Skin of body (tissue), 2 donors: ENCODE data around the gene STOM. TPM values are rescaled to one million over a fixed set of nuclear protein-coding genes. Genes with fewer than 3 reads are reported as not detected.
"Not testable (repeated sequence)": the region's sequence is repeated elsewhere in the genome, so short reads cannot be mapped to it uniquely, and the experiment has no call there.

Experiments used
- DNase-seq: peaks from one replicate; lab custom pipeline; 2025; lab: John Stamatoyannopoulos, UW
- total RNA-seq: library from RNA; depleted of rRNA; stranded (reverse); fragments of >200 nt; gene quantifications from one replicate; pipeline ENCODE4 v1.2.3, GENCODE V29; 2014

STOM gene
- total RNA-seq, 1 donor from 2014 or later, result 139 TPM

- DNase-seq, result no peak
Measured at GRCh38 chr9:121301881-121302286, 68.2 kb downstream of the STOM start.

- no peak for DNase-seq
Measured at GRCh38 chr9:121300283-121301119, 69.5 kb downstream of the STOM start.

DNA sequence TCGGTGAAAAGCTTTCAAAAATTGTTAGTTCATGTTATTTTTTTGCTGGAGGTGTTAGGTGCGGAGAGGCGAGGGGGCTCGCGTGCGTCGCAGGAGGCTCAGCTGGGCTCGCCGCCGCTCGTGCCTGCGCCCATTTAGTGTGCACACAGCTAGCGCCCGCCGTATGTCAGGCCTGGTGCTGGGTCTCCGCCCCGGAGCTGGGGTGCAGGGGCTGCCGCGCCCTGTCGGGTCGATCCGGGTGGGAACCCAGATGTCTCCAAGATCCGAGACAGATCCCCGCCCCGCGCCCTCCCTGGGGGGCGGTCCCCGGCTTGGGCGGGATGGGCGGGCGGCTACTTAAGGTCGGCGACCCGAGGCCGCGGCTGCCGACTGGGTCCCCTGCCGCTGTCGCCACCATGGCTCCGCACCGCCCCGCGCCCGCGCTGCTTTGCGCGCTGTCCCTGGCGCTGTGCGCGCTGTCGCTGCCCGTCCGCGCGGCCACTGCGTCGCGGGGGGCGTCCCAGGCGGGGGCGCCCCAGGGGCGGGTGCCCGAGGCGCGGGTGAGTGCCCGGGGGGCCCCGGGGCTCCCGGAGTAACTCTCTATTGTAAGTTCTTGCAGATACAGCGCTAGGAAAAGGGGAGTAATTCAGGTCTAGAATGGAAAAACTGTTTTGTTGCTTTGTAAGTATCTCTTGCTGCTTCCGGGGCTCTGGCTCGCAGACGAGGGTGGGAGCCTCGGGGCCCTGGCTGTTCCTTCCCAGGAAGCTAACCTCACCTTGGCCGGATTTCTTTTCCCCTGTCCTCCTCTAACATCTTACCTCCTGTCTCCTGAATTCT, 70.4 kb downstream of the STOM start:
- no peak for DNase-seq

- peak; percentile 69 for DNase-seq
Measured at GRCh38 chr9:121298689-121299466, 71.2 kb downstream of the STOM start.

DNA sequence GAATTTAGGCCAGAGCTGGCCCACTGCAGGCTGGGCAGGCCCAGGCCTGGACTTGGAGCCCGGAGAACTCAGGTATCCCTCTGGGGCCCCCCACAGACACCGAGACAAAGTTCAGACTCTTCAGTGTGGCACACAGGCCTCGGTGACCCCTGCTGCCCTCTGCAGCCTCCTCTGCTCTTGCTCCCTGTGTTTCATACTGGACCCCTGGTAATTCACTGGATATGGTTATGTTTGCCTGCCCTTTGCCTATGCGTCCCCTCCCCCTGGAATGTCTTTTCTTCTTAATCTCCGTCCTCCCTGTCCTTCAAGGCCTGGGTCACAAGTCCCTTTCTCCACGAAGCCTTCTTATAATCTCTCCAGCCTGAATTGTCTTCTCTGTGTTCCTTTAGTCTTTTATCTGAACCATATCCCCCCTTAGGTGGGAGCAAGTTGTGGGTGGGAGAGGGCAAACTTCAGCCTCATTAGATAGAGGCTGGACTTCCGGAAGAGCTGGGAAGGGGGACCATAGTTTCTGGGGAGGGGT, 72.0 kb downstream of the STOM start:
- no peak for DNase-seq

GRCh38 chr9:121297389-121297788, 72.7 kb downstream of the STOM start:
- no peak for DNase-seq

DNA sequence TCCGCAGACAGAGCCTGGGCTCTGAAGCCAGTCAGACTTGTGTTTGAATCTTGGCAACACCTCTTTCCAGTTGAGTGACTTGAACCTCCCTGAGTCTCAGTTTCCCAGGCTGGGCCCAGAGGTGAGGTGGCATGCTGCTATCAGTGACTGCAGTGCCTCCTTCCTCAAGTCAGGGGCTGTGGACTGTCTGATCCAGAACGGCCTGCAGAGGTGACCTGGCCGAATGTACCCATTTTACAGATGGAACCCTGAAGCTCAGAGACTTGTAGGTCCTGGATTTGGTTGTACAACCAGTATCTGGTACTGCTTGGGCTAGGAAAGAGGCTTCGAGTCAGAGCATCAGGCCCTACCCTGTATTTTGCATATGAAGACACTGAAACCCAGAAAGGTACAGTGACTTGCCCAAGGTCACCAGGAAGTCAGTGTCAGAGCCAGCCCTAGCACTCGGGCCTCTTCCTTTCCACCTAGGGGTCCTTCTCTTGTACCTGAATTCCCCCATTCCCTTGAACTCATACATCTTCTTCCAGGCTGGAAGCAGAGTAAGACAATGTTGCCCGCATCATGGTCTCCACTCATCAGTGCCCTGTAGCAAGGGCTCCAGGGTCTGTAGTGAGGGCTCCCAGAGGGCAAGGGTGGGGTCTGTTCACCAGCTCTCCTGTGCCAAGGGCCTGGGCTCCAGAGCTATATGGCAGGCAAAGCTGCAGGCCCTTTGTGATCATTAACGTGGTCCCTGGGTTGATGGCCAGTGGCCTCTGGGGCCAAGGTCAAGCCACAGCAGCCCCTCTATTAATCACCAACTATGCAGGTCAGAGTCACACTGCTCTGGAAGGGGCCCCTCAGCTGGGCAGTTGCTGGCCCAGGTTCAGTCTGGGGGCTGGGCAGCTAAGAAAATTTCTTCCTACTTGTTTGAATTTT, 73.6 kb downstream of the STOM start:
- DNase-seq, result no peak

DNA sequence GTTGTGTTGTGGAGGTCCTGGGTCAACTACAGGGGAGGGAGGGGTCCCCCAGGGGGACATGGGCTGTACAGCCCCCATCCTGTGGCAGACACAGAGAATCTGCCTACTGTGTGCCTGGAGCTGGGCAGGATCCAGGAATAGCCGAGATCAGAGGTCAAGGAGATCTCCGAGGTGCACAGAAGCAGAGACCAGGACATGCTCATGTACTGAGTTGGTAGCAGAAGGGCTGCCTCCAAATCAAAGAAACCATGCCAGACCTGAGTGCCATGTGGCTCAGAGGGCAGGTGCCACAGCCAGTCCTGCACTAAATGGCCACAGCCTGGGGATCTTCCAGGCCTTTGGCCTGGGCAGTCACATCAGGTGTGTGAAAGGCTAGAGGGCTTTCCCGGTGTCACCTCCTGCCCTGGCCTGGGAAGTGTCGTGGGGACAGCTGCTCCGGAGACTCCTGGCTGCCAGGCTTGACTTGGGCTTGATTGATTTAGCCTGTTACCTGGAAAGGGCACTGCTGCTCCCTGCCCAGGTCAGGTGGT, 74.3 kb downstream of the STOM start:
- no peak for DNase-seq

DNA sequence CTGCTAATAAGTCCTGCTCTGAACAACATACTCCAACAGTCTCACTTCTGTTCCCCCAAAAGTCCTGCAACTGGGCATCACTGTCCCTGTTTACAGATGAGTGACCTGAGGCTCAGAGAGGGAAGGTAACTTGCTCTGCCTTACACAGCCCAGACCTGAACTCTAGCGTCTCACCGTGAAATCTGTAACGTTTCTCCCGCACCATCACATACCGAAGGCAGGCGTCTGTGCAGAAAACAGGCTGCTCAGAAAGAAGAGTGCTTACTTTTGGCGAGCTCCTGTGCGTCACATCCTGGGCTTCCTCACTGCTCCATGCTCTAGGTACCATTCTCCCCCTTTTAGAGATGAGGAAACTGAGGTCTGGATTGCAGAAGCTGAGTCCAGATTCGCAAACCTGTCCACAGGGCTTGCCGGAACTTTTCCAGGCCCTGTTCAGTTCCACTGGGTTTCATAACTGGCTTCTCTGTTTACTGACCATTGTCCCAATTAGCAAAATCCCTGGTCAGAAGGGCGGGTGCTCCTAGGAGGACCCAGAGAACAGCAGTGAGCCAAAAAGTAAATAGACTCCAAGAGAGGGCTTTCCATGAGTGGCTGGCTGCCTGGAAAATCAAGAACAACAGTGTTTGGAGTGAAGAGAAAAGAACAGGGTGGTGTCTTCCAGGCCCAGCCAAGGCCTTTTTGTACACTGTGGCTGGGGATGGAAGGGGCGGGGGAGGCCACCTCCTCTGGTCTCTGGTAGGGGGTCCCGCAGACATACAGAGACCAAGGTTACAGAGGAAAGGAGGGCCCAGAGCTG, 75.0 kb downstream of the STOM start:
- peak; percentile 57 for DNase-seq

- DNase-seq, result no peak
Measured at GRCh38 chr9:121294151-121294743, 75.8 kb downstream of the STOM start.

DNA sequence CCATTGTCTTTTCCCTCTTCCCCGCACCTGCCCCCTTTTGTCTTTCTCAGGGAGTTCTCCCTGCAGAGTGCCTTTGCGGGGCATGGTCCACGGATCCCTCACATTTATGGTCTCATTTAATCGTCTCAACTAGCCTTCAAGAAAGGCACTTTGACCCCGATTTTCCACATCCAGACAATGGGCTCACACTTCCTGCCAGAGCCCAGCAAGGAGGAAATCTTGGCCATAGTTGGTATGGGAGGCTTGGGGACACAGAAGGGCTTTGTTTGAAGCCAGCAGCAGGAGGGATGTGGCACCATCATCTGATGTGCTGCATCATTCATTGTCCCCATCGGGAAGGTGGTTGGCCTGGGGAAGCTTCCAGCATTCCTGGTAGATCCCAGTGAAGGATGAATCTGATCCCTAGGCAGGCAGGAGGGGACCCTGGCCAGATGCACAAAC, 77.2 kb downstream of the STOM start:
- DNase-seq, result no peak

DNA sequence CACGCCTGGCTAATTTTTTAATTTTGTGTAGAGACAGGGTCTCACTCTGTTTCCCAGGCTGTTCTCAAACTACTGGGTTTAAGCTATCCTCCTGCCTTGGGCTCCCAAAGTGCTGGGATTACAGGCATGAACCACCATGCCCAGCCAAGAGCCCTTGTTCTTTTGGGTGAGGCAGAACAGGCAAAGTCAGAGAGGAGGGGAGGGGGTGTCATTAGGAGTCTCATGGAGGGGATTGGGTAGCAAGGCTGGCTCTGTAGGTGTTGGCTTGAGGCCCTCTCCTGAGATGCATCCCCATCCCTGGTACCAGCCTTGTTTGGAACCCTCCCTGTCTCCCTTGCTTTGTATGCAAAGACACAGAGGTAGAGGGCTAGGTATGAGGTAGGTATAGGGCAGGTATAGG, 78.0 kb downstream of the STOM start:
- no peak for DNase-seq

DNA sequence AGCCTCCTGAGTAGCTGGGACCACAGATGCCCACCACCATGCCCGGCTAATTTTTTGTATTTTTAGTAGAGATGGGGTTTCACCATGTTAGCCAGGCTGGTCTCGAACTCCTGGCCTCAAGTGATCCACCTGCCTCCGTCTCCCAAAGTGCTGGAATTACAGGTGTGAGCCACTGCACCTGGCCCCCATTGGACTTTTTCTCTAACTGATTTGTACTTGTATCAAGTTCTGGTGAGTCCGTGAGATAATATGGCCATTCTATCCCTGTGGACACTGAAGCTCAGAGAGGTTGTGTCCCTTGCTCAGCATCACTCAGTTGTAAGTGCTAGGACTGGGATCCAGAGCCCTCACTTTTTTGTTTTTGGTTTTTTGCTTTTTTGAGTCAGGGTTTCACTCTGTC, 78.5 kb downstream of the STOM start:
- not testable (repeated sequence) for DNase-seq

GRCh38 chr9:121289772-121290370, 80.2 kb downstream of the STOM start:
- DNase-seq, result no peak

DNA sequence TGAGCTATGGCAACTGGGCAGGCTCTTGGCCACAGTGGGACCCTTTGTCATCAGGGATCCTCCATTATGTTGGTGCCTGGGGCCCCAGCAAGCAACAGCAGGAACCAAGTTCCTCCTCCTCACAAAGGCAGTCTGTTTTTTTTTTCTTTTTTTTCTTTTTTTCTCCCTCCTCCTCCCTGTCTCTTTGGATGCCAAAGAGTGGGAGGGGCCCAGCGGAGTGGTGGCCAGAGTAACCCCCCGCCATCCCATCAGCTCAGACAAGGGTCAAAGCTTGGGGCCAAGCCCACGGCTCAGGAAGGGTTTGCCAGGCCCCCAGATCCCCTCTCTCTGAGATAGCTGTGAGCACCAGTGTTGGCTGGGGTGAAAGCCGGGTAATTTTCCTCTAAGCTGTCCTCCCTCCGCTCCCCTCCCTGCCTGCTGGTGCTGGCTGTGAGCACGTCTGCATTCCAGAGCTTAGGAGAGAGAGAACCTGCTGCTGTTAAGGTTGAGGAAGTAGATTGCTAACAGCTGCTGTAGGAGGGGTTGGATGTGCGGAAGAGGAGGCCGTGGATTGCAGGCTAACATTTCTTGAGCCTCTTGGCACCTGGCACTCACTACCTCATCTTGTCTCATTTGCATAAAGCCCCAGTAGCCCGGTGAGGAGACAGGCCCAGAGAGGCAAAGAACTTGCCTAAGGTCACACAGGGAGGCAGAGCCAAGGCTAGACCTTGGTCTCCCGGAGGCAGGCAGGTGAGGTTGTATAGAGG, 80.9 kb downstream of the STOM start:
- peak; percentile 60 for DNase-seq
